Caco-2 (cell line): ENCODE measurements around the gene HPS5. TPM values are rescaled to one million over a fixed set of nuclear protein-coding genes. Genes with fewer than 3 reads are reported as not detected.

Experiments used
- BruUV-seq: library from RNA; stranded (reverse); fragments of 400-500 nt; replicated peaks from 2 replicates; lab custom pipeline; 2021; lab: Mats Ljungman, UMichigan
- CTCF ChIA-PET: fragments of 300-600 bp; sonication (Branson Sonifier 250); formaldehyde crosslinking; loops from one replicate; lab custom pipeline; 2022; ENCODE audit warnings: antibody characterized with exemption; lab: Charles Lee
- POLR2A ChIA-PET: fragments of 300-600 bp; sonication (Branson Sonifier 250); formaldehyde crosslinking; loops from one replicate; lab custom pipeline; 2022; ENCODE audit warnings: antibody characterized with exemption; lab: Charles Lee
- DNase-seq, 2 experiments: peaks; one replicate each; pipeline versions ENCODE4 v3.0.0 to v3.0.0-alpha.2; 2020 to 2022
- H3K27me3 ChIP-seq: replicated peaks from 2 replicates; pipeline ENCODE4 v1.6.0; 2011; ENCODE audit warnings: low read length; ENCODE audit not compliant: control insufficient read depth, insufficient read depth
- H3K36me3 ChIP-seq: 2 replicates; pipeline ENCODE4 v1.5.1; 2011; ENCODE audit warnings: low read length; ENCODE audit not compliant: control insufficient read depth, insufficient read depth
- H3K4me1 ChIP-seq: fragments of 250-450 bp; sonication (Bioruptor Pico); 2 replicates; pipeline ENCODE4 v1.5.1; 2020; ENCODE audit warnings: mild to moderate bottlenecking
- H3K4me3 ChIP-seq: 2 replicates; pipeline ENCODE4 v1.5.1; 2011; ENCODE audit warnings: low read depth, mild to moderate bottlenecking, control low read depth, low read length
- H3K9me3 ChIP-seq: fragments of 250-450 bp; sonication (Bioruptor Pico); 2 replicates; pipeline ENCODE4 v1.5.1; 2020; ENCODE audit warnings: mild to moderate bottlenecking, moderate library complexity
- H3K27ac Mint-ChIP-seq: one replicate; pipeline ENCODE4 v1.8.0; 2022; ENCODE audit warnings: mixed read lengths; ENCODE audit not compliant: unreplicated experiment
- H3K27me3 Mint-ChIP-seq: one replicate; pipeline ENCODE4 v1.8.0; 2022; ENCODE audit warnings: mixed read lengths; ENCODE audit not compliant: insufficient read depth, unreplicated experiment
- H3K36me3 Mint-ChIP-seq: one replicate; pipeline ENCODE4 v1.8.0; 2022; ENCODE audit warnings: mild to moderate bottlenecking, mixed read lengths; ENCODE audit not compliant: insufficient read depth, unreplicated experiment
- H3K4me1 Mint-ChIP-seq: one replicate; pipeline ENCODE4 v1.8.0; 2022; ENCODE audit warnings: low read depth, mixed read lengths; ENCODE audit not compliant: unreplicated experiment
- H3K4me3 Mint-ChIP-seq: one replicate; pipeline ENCODE4 v1.8.0; 2022; ENCODE audit warnings: mild to moderate bottlenecking, moderate library complexity, mixed read lengths; ENCODE audit not compliant: unreplicated experiment
- H3K9me3 Mint-ChIP-seq: one replicate; pipeline ENCODE4 v1.8.0; 2022; ENCODE audit warnings: mixed read lengths; ENCODE audit not compliant: unreplicated experiment
- CTCF ChIP-seq, 2 experiments: fragments of 200-600 bp in 1 of 2; IDR thresholded peaks; 1 replicate in 1 of 2; 2 replicates in 1 of 2; pipeline versions ENCODE4 v1.5.1 to v1.8.0; 2011 to 2022; ENCODE audit warnings: antibody characterized with exemption in 1 of 2, control low read depth in 1 of 2, inconsistent platforms in 1 of 2, low read depth in 1 of 2, low read length in 1 of 2, mild to moderate bottlenecking in 1 of 2, moderate library complexity in 1 of 2; ENCODE audit not compliant: insufficient read depth in 1 of 2, severe bottlenecking in 1 of 2, unreplicated experiment in 1 of 2
- intact Hi-C: fragments of 100-400 bp; cut with micrococcal nuclease; formaldehyde crosslinking; loops from one replicate; pipeline ENCODE4 v1.10.0; 2022; ENCODE audit not compliant: unreplicated experiment
- total RNA-seq: library from RNA; stranded (reverse); gene quantifications from 2 replicates; pipeline ENCODE4 v1.2.3, GENCODE V29; 2022

Gene HPS5
- total RNA-seq, 1 experiment from 2014 or later, result 17.5 TPM

DNA sequence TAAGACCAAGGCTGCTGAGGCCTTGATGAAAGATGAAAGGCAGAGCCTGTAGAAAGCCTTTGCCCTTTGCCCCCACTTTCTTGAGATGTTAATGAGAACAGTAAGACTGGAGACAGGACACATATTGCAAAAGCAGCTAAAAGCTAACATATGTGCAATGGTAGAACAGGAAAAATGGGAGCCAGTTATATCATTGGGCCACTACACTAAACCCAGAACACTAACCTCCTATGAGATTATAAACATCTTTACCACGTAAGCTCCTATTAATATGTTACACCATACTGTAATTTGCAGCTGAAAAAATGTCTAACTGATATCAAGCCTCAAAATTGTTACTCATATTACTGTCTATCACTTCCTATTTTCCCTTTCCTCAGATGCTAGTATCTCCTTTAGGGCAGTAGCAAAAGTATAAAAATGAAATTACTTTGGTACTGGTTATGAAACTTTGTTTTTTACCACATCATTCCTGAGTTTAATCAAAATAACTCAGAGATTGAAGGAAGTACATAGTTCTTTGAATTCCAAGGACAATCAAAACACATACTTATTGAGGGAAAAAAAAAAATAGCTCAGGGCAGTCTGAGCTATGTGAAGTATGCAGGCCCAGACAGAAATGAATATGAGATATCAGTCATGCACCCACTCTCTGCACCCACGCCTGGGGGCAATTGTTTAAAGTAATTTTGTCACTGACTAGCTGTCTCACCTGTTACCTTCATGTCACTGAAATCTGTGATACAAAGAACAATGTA is 9.1 kb downstream of the HPS5 start:
- no peaks in the 10 kb centered on the region for H3K9me3 ChIP-seq
- no peaks in the 10 kb centered on the region for H3K27me3 ChIP-seq
- H3K27ac Mint-ChIP-seq, result no peak overlapping the region
- peak overlapping the region; percentile 27 for H3K4me3 Mint-ChIP-seq
- H3K9me3 Mint-ChIP-seq, result no peaks in the 10 kb centered on the region
- peak; percentile 50 to 62 for DNase-seq
- peaks cover 29% of the 10 kb centered on the region for H3K4me1 ChIP-seq
- peaks cover 1% of the 10 kb centered on the region; the same call in 1 of the 2 replicates for H3K36me3 ChIP-seq
- intact Hi-C loops, result loop anchor here (1.0 kb wide), 1 partner anchor 9 kb away; the partner anchor contains the start of genes GTF2H1 and HPS5
- peaks cover 28% of the 10 kb centered on the region for H3K36me3 Mint-ChIP-seq
- no TSS peak for BruUV-seq
- H3K27me3 Mint-ChIP-seq, result no peaks in the 10 kb centered on the region
- H3K4me3 ChIP-seq, result no peak overlapping the region
- no peak for TF ChIP-seq CTCF (IDR thresholded peaks at IDR 0.05; ENCODE audit: insufficient read depth in 1 of 2, low read depth in 1 of 2, low read length in 1 of 2, severe bottlenecking in 1 of 2, unreplicated experiment in 1 of 2)
- CTCF ChIA-PET, result interaction anchor here (0.6 to 1.5 kb wide), 3 partner anchors 9 to 769 kb away, joined by 3 to 4 read pairs (median 4); partner anchors contain the start of genes HPS5 and USH1C
- H3K4me1 Mint-ChIP-seq, result peaks cover 17% of the 10 kb centered on the region
- POLR2A ChIA-PET, result interaction anchor here (0.6 to 2.1 kb wide), 6 partner anchors 9 to 213 kb away, joined by 3 to 16 read pairs (median 6); partner anchors contain the start of genes HPS5 and LDHA

GRCh38 chr11:18312012-18312411 is 9.9 kb downstream of the HPS5 start:
- peaks cover 29% of the 10 kb centered on the region for H3K4me1 ChIP-seq
- peaks cover 17% of the 10 kb centered on the region for H3K4me1 Mint-ChIP-seq
- peaks cover 29% of the 10 kb centered on the region for H3K36me3 Mint-ChIP-seq

More at GRCh38 chr11:18312012-18312411, 9.9 kb downstream of the HPS5 start:
- no peaks in the 10 kb centered on the region for H3K27me3 Mint-ChIP-seq
- H3K36me3 ChIP-seq, result peaks cover 1% of the 10 kb centered on the region; the same call in 1 of the 2 replicates
- intact Hi-C loops, result no loop called here
- BruUV-seq, result no TSS peak
- H3K9me3 Mint-ChIP-seq, result no peaks in the 10 kb centered on the region
- H3K9me3 ChIP-seq, result no peaks in the 10 kb centered on the region
- TF ChIP-seq CTCF (IDR thresholded peaks at IDR 0.05; ENCODE audit: insufficient read depth in 1 of 2, low read depth in 1 of 2, low read length in 1 of 2, severe bottlenecking in 1 of 2, unreplicated experiment in 1 of 2), result no peak
- CTCF ChIA-PET, result interaction anchor here (1.5 kb wide), 1 partner anchor 68 kb away, joined by 4 read pairs; no protein-coding TSS in a partner anchor
- H3K27ac Mint-ChIP-seq, result no peak overlapping the region
- H3K27me3 ChIP-seq, result no peaks in the 10 kb centered on the region
- no peak for DNase-seq
- POLR2A ChIA-PET, result interaction anchor here (0.6 to 2.1 kb wide), 4 partner anchors 9 to 82 kb away, joined by 3 to 16 read pairs (median 8); partner anchors contain the start of genes HPS5 and LDHA
- H3K4me3 ChIP-seq, result no peak overlapping the region
- no peak overlapping the region for H3K4me3 Mint-ChIP-seq
